ENCODE results near the gene RAB4A. TPM values are rescaled to one million over a fixed set of nuclear protein-coding genes. Genes with fewer than 3 reads are reported as not detected.

The RAB4A gene
- total and polyA plus RNA-seq, 9 of the 15 experiments (the other 6 are each of a cell fraction or from before 2014, with no cell fraction given) = 8.3 to 61.0 (median 26.7) TPM

GRCh38 chr1:229341774-229342655 lies 71.1 kb downstream of the RAB4A start (continued):
- no peak for TF ChIP-seq CBX8 (IDR thresholded peaks at IDR 0.05; ENCODE audit: borderline replicate concordance, extremely low read depth, low read depth, low read length, poor library complexity, severe bottlenecking)
- TF ChIP-seq E2F6 (IDR thresholded peaks at IDR 0.05; ENCODE audit: borderline replicate concordance in 1 of 2, extremely low read depth in 1 of 2, insufficient read depth in 1 of 2, insufficient read length in 1 of 2, low read depth in 1 of 2, low read length in 1 of 2, poor library complexity in 1 of 2, severe bottlenecking in 1 of 2) = peak in 1 of 2 experiments; percentile 65
- no peak for TF ChIP-seq NEUROD1 (IDR thresholded peaks at IDR 0.05; ENCODE audit: borderline replicate concordance, low read depth, low read length, partially characterized antibody)
- no peak for TF ChIP-seq ETV1 (tag; conservative IDR thresholded peaks at IDR 0.05; ENCODE audit: low read depth)
- TF ChIP-seq ZBTB7A (IDR thresholded peaks at IDR 0.05; ENCODE audit: borderline replicate concordance, control insufficient read depth, low read depth, low read length) = peak; percentile 53; the same call in 1 of the 2 replicates
- no peak for TF ChIP-seq CREBBP (IDR thresholded peaks at IDR 0.05; ENCODE audit: low read depth, low read length)
- TF ChIP-seq CBX5 (IDR thresholded peaks at IDR 0.05; ENCODE audit: borderline replicate concordance, low read depth) = no peak
- no peak for TF ChIP-seq PHB (CRISPR knock-in tag; IDR thresholded peaks at IDR 0.05)
- no peak for TF ChIP-seq ZNF224 (CRISPR knock-in tag; IDR thresholded peaks at IDR 0.05)
- TF ChIP-seq ZFX (CRISPR knock-in tag; IDR thresholded peaks at IDR 0.05) = peak; percentile 96
- no peak for TF ChIP-seq ATF1 (CRISPR knock-in tag; IDR thresholded peaks at IDR 0.05)
- no peak for TF ChIP-seq ATF1 (tag; IDR thresholded peaks at IDR 0.05)
- no peak for TF ChIP-seq SNRNP70 (optimal IDR thresholded peaks at IDR 0.05; ENCODE audit: low read depth, low read length)
- TF ChIP-seq CHD7 (IDR thresholded peaks at IDR 0.05; ENCODE audit: low read depth, low read length) = no peak
- no peak for TF ChIP-seq ZNF830 (CRISPR knock-in tag; IDR thresholded peaks at IDR 0.05)
